HG03520 (cell line): ENCODE measurements around the gene GTF2F2.
"Not testable (repeated sequence)": the region's sequence is repeated elsewhere in the genome, so short reads cannot be mapped to it uniquely, and the experiment has no call there.

ENCODE experiments used
- ATAC-seq: cut with Tn5 transposase; IDR thresholded peaks from one replicate; pipeline ENCODE4 v1.9.1; 2021; ENCODE audit warnings: mild to moderate bottlenecking, moderate library complexity; ENCODE audit not compliant: unreplicated experiment

Gene GTF2F2

GRCh38 chr13:45244736-45245135 is 124.4 kb downstream of the GTF2F2 start:
- not testable (repeated sequence) for ATAC-seq

- no peak for ATAC-seq
These were observed 129.4 kb downstream of the GTF2F2 start for GRCh38 chr13:45249662-45250061.

DNA sequence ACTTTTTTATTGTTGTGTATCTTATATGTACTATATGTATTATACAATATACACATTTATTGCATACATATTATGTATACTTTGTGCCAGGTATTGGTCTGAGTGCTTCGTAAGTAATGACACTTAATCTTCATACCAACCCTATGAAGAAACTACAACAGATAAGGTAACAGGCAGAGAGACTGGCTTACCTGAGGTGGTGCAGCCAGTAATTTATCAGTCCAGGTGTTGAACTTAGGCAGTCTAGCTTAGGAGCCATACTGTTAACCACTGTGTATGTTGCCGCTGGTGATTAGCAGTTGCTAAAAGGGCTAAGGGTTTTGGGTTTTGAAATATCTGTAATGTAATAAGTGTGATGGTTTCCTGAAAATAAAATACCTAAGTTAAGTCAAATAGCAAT is 134.1 kb downstream of the GTF2F2 start:
- ATAC-seq, result no peak

- no peak for ATAC-seq
These were observed 135.1 kb downstream of the GTF2F2 start for GRCh38 chr13:45255247-45255987.

- ATAC-seq, result no peak
These were observed 135.9 kb downstream of the GTF2F2 start for GRCh38 chr13:45256254-45256653.

- no peak for ATAC-seq
These were observed 137.5 kb downstream of the GTF2F2 start for GRCh38 chr13:45257638-45258333.

DNA sequence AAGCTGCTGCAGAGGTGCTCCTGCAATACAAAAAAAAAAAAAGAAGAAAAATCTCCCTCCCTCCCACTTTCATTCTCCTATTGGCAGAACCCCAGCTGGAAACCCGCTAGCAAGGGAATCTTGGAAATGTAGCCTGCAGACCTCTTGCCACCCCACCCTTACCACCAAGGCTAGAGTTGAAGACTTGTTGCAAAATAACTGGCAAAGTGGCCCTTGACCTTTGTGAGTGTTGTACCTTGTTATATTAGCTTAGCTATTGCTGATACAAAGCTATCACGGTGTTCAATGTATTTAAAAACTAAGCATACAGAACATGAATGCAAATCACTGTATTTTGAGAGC is 138.0 kb downstream of the GTF2F2 start:
- no peak for ATAC-seq

- ATAC-seq, result no peak
These were observed 146.9 kb downstream of the GTF2F2 start for GRCh38 chr13:45267215-45267614.

GRCh38 chr13:45269204-45269603 is 148.9 kb downstream of the GTF2F2 start:
- no peak for ATAC-seq

DNA sequence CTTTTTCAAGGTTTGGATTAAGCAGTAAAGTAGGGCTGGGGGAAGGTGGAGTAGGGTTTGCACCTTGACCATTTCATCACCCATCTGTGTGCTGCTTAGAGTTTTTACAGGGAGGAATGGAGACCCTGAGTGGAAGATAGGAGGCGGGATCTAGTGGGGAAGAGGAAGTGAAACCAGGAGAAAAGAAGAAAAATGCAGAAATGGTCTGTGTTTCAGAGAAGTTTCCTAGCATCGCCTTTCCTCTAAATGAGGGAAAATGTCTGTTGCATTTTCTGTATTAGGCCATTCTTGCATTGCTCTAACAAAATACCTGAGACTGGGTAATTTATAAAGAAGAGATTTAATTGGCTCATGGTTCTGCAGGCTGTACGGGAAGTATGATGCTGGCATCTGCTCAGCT is 156.6 kb downstream of the GTF2F2 start:
- ATAC-seq, result no peak

GRCh38 chr13:45278096-45278645 is 157.9 kb downstream of the GTF2F2 start:
- ATAC-seq, result no peak

DNA sequence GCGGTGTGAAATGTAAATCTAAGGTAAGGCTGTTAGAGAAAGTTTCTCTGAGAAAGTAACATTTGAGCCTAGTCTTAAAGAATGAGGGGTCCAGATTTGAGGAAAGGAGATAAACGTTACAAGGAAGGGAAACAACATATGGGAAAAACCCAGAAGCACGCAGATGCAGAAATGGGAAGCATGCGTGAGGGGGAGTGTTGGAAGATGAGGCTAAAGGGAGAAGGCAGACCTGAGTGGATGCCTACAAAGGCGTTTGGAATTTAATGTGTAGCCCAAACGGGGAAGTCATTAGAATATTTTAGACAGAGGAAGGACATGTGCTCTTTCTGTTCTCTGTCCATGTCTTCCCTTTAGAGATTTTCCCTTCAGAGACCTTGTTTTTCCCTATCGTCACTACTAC is 159.7 kb downstream of the GTF2F2 start:
- no peak for ATAC-seq

- ATAC-seq, result no peak
These were observed 160.7 kb downstream of the GTF2F2 start for GRCh38 chr13:45280751-45281634.

DNA sequence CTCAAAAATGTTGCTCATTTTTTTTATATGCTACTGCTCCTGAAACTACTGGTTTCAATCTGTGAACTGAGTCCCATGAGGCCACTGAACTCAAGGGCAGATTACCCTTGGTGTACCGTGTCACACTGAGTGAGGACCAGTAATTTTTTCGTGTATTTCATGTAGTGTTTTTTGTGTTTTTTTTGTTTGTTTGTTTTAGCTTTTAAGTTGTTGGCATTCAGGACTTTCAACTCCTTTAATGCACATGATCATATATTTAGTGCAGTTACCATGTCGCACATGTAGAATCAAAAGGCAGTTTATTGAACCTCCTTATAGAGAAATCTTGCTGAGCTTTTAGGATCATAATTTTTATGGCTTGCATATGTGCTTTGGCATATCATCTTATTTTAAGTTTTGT is 162.7 kb downstream of the GTF2F2 start:
- ATAC-seq, result no peak

DNA sequence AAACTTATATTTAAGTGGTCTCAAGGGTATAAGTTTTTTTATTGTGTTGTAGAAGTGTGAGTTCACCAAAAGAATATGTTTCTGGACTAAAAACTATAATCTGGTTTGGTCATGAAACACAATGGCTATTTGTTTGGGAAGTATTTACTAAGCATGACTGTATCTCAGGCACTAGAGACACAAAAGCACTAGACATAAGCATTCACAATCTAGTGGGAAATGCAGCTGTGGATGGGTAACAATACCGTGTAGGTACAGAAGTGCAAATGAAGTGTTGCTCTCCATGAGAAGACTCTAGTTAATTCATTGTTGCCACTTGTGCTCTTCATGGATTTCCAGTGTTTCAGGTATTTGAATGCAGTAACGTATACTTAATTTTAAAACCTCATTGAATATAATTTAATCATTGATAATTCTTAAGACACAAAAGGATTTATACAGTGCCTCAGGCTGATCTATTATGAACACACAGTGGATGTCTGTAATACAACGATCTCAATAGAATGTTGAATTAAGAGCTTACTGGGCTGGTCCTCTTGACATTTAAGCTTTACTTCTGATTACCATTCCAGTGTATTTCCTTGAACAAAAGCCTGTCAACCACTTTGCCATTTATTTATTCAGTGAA is 169.7 kb downstream of the GTF2F2 start:
- ATAC-seq, result no peak

DNA sequence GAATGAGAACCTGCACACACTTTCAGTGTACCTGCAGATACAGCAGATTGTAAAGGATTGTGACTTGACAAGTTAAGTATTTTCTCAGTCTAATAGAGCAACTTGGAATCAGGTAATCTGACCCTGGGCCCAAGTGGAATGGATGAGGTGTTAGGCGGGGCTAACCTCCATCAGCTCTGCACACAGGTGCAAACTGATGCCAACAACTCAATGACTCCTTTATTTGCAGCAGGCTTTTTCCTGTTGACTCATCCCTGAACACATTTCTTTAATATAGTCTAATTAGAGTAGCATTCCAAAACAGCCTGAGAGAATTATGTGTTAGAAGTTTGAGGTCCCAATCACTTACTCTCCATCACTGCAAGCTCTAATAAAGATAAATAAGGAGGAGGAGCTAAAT is 171.9 kb downstream of the GTF2F2 start:
- ATAC-seq, result no peak

DNA sequence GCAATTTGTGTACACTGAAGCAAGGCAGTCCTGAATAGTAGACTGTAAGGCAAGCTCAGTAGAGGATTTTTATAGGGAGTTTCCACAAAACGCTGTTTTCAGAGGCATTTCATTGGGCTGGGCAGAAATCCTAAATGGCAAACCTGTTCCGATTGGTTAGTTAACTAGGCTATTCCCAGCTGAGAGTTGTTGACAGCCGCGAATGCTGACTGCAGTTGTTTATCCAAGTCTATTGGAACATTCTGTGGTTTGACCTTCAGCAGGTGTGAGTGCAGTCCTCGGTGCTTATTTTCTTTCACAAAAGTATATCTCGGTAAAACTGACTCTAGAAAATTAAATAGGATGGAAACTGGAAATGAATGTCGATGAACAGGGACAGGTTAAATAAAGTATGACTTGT is 175.2 kb downstream of the GTF2F2 start:
- no peak for ATAC-seq

DNA sequence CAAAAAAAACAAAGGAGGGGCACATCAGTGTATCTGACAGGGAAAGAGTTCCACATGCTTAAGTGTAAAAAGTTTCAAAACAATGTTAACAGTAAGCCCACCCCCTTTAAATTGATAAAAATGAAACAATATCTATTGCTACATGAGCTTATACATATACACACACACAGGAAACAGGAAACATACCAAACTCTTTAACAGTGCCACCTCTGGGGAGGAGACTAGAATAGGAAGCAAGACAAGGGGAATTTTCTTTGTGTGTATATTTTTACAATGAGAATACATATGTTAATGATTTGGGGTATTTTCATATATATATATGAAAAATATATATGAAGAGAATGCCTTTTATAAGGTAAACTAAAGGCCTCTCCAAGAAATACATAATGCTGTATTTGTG is 175.9 kb downstream of the GTF2F2 start:
- no peak for ATAC-seq

GRCh38 chr13:45297456-45298205 is 177.3 kb downstream of the GTF2F2 start:
- ATAC-seq, result no peak

- ATAC-seq, result no peak
These were observed 177.8 kb downstream of the GTF2F2 start for GRCh38 chr13:45298206-45298505.
